Measurements from ENCODE around the gene SLC6A19. TPM values are rescaled to one million over a fixed set of nuclear protein-coding genes. Genes with fewer than 3 reads are reported as not detected.
A peak's percentile ranks its signal among the peaks of the same experiment; 100 is the strongest.

Gene SLC6A19
- total RNA-seq, 2 experiments from 2014 or later = not detected

- intact Hi-C loops (cut with micrococcal nuclease) = loop anchor here (10.0 kb wide), 1 partner anchor 236 kb away; no protein-coding TSS in a partner anchor
- Mint-ChIP-seq H3K27me3 (peaks cover 27% of the 10 kb centered on the region), H3K27ac (no peak overlapping the region)
Observed at GRCh38 chr5:1161108-1161832, 40.1 kb upstream of the SLC6A19 start.

GRCh38 chr5:1161833-1162229 is 39.6 kb upstream of the SLC6A19 start:
- H3K27me3 Mint-ChIP-seq = peaks cover 28% of the 10 kb centered on the region

More at GRCh38 chr5:1161108-1161832, 40.1 kb upstream of the SLC6A19 start:
- ChIA-PET POLR2A (no interaction called here), CTCF (interaction anchor here (3.2 kb wide), 1 partner anchor 484 kb away, joined by 13 read pairs; no protein-coding TSS in a partner anchor)
- no peaks in the 10 kb centered on the region for H3K36me3 Mint-ChIP-seq
- peaks cover 6% of the 10 kb centered on the region for H3K9me3 Mint-ChIP-seq
- no peaks in the 10 kb centered on the region for H3K4me1 Mint-ChIP-seq (ENCODE audit: low read depth)
- H3K4me3 Mint-ChIP-seq = no peak overlapping the region
- DNase-seq = no peak

DNA sequence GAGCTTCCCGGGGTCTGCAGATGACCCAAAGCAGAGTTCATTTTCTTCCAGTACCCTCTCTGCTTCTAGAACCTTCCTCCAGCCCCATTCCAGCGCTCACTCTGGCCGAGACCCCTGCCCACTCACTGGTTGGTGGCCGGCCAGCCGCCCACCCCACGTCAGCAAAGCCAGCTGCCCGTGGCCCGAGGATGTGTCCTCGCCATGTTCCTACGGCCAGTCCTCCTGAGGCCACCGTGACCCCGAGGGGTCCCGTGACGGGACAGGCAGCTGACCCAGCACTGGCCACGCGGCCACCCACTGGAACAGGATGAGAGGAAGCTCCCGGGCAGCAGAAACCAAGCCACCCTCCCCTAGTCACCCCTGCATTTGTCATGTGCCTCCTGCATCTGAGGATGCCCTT is 39.1 kb upstream of the SLC6A19 start:
- CTCF ChIA-PET = interaction anchor here (0.5 to 3.2 kb wide), 3 partner anchors 238 to 483 kb away, joined by 3 to 13 read pairs (median 3); no protein-coding TSS in a partner anchor
- Mint-ChIP-seq H3K9me3 (peaks cover 4% of the 10 kb centered on the region), H3K27me3 (peaks cover 24% of the 10 kb centered on the region), H3K4me3 (no peak overlapping the region), H3K4me1 (ENCODE audit: low read depth) (no peaks in the 10 kb centered on the region), H3K36me3 (no peaks in the 10 kb centered on the region), H3K27ac (no peak overlapping the region)
- intact Hi-C loops (cut with micrococcal nuclease) = loop anchor here (10.0 kb wide), 1 partner anchor 237 kb away; no protein-coding TSS in a partner anchor
- no peak for DNase-seq
- POLR2A ChIA-PET = no interaction called here

More at GRCh38 chr5:1161833-1162229, 39.6 kb upstream of the SLC6A19 start:
- no peak overlapping the region for H3K4me3 Mint-ChIP-seq
- intact Hi-C loops (cut with micrococcal nuclease) = loop anchor here (10.0 kb wide), 1 partner anchor 237 kb away; no protein-coding TSS in a partner anchor
- CTCF ChIA-PET = interaction anchor here (0.5 to 3.2 kb wide), 3 partner anchors 238 to 483 kb away, joined by 3 to 13 read pairs (median 3); no protein-coding TSS in a partner anchor
- H3K4me1 Mint-ChIP-seq (ENCODE audit: low read depth) = no peaks in the 10 kb centered on the region
- no peaks in the 10 kb centered on the region for H3K36me3 Mint-ChIP-seq
- DNase-seq = no peak
- peaks cover 6% of the 10 kb centered on the region for H3K9me3 Mint-ChIP-seq
- POLR2A ChIA-PET = no interaction called here
- H3K27ac Mint-ChIP-seq = no peak overlapping the region

- no peak for DNase-seq
- H3K9me3 Mint-ChIP-seq = no peaks in the 10 kb centered on the region
- CTCF ChIA-PET = interaction anchor here (1.1 to 3.2 kb wide), 2 partner anchors 239 to 482 kb away, joined by 3 to 13 read pairs; no protein-coding TSS in a partner anchor
- H3K4me3 Mint-ChIP-seq = no peak overlapping the region
- no peak overlapping the region for H3K27ac Mint-ChIP-seq
- H3K27me3 Mint-ChIP-seq = peaks cover 19% of the 10 kb centered on the region
- POLR2A ChIA-PET = no interaction called here
- intact Hi-C loops (cut with micrococcal nuclease) = loop anchor here (10.0 kb wide), 1 partner anchor 238 kb away; no protein-coding TSS in a partner anchor
- no peaks in the 10 kb centered on the region for H3K4me1 Mint-ChIP-seq (ENCODE audit: low read depth)
- H3K36me3 Mint-ChIP-seq = no peaks in the 10 kb centered on the region
Observed at GRCh38 chr5:1162751-1163150, 38.6 kb upstream of the SLC6A19 start.

- peaks cover 18% of the 10 kb centered on the region for H3K27me3 Mint-ChIP-seq
- no peak overlapping the region for H3K4me3 Mint-ChIP-seq
- DNase-seq = no peak
- CTCF ChIA-PET = interaction anchor here (3.2 kb wide), 1 partner anchor 482 kb away, joined by 13 read pairs; no protein-coding TSS in a partner anchor
- H3K9me3 Mint-ChIP-seq = no peaks in the 10 kb centered on the region
- H3K36me3 Mint-ChIP-seq = no peaks in the 10 kb centered on the region
- POLR2A ChIA-PET = no interaction called here
- intact Hi-C loops (cut with micrococcal nuclease) = loop anchor here (10.0 kb wide), 1 partner anchor 239 kb away; no protein-coding TSS in a partner anchor
- no peak overlapping the region for H3K27ac Mint-ChIP-seq
- H3K4me1 Mint-ChIP-seq (ENCODE audit: low read depth) = peaks cover 5% of the 10 kb centered on the region
Observed at GRCh38 chr5:1163366-1163765, 38.0 kb upstream of the SLC6A19 start.

- H3K4me1 Mint-ChIP-seq (ENCODE audit: low read depth) = peaks cover 6% of the 10 kb centered on the region
- H3K36me3 Mint-ChIP-seq = no peaks in the 10 kb centered on the region
- ChIA-PET CTCF (interaction anchor here (3.2 kb wide), 1 partner anchor 481 kb away, joined by 13 read pairs; no protein-coding TSS in a partner anchor), POLR2A (no interaction called here)
- peaks cover 14% of the 10 kb centered on the region for H3K27me3 Mint-ChIP-seq
- H3K9me3 Mint-ChIP-seq = no peaks in the 10 kb centered on the region
- no peak overlapping the region for H3K27ac Mint-ChIP-seq
- intact Hi-C loops (cut with micrococcal nuclease) = loop anchor here (10.0 kb wide), 1 partner anchor 239 kb away; no protein-coding TSS in a partner anchor
- no peak overlapping the region for H3K4me3 Mint-ChIP-seq
- no peak for DNase-seq
Observed at GRCh38 chr5:1163879-1164278, 37.5 kb upstream of the SLC6A19 start.

DNA sequence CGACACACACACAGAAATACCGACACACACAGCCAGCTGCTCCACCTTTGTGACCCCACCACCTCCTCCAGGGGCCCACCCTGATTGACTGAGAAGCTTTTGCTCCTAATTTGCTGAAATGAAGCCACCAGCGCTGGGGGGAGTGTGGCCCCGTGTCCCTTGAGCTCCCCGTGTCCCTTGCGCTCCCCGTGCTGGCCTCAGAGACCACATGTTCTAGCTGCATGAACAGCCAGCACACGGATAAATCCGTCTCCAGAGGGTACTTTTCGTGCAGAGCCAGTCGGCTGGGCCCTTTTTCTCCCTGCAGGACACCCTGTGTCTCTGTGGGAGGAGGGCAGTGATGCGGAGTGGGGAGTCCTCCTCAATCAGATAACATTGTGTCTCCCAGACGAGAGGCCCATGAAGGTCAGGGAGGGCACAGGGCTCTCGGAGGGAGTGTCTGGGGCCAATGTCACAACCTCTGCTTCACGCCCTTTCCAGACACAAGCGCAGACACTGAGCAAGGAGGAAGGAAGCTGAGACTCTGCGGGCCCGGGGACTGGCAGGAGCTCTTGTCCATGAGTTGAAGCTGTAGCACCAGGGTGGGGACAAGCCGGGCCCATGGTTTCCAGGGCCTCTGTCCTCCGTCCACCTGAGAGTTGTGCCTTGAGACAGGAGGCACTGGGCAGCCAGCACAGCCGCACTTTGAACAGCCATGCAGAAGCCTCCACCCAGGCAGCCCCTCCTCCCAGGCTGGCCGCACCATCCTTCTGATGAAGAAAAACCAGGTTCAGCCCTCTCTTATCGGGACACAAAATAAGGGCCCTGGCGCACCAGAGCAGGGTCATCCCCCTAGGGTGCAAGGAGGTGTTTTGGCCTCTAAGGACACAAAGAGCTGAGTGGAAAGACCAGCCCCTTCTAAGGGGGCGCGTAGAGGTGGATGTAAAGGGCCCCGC is 36.4 kb upstream of the SLC6A19 start:
- no peak overlapping the region for H3K4me3 Mint-ChIP-seq
- intact Hi-C loops (cut with micrococcal nuclease) = loop anchor here (5.0 to 10.0 kb wide), 2 partner anchors 240 to 302 kb away; no protein-coding TSS in a partner anchor
- DNase-seq = no peak
- no peaks in the 10 kb centered on the region for H3K36me3 Mint-ChIP-seq
- CTCF ChIA-PET = interaction anchor here (0.6 kb wide), 1 partner anchor 241 kb away, joined by 3 read pairs; no protein-coding TSS in a partner anchor
- peaks cover 11% of the 10 kb centered on the region for H3K27me3 Mint-ChIP-seq
- peaks cover 6% of the 10 kb centered on the region for H3K4me1 Mint-ChIP-seq (ENCODE audit: low read depth)
- no peak overlapping the region for H3K27ac Mint-ChIP-seq
- H3K9me3 Mint-ChIP-seq = no peaks in the 10 kb centered on the region
- POLR2A ChIA-PET = no interaction called here

- Mint-ChIP-seq H3K9me3 (no peaks in the 10 kb centered on the region), H3K4me1 (ENCODE audit: low read depth) (peaks cover 6% of the 10 kb centered on the region), H3K4me3 (no peak overlapping the region), H3K36me3 (no peaks in the 10 kb centered on the region), H3K27ac (peak overlapping the region; percentile 23), H3K27me3 (peaks cover 11% of the 10 kb centered on the region)
- POLR2A ChIA-PET = no interaction called here
- CTCF ChIA-PET = no interaction called here
- intact Hi-C loops (cut with micrococcal nuclease) = loop anchor here (5.0 to 10.0 kb wide), 2 partner anchors 241 to 301 kb away; no protein-coding TSS in a partner anchor
- DNase-seq = no peak
Observed at GRCh38 chr5:1165864-1166263, 35.5 kb upstream of the SLC6A19 start.

- ChIA-PET POLR2A (no interaction called here), CTCF (no interaction called here)
- H3K27ac Mint-ChIP-seq = no peak overlapping the region
- H3K4me1 Mint-ChIP-seq (ENCODE audit: low read depth) = peaks cover 8% of the 10 kb centered on the region
- H3K4me3 Mint-ChIP-seq = no peak overlapping the region
- H3K27me3 Mint-ChIP-seq = peaks cover 11% of the 10 kb centered on the region
- intact Hi-C loops (cut with micrococcal nuclease) = loop anchor here (5.0 to 10.0 kb wide), 2 partner anchors 242 to 301 kb away; no protein-coding TSS in a partner anchor
- H3K36me3 Mint-ChIP-seq = no peaks in the 10 kb centered on the region
- no peak for DNase-seq
- H3K9me3 Mint-ChIP-seq = no peaks in the 10 kb centered on the region
Observed at GRCh38 chr5:1166370-1166769, 35.0 kb upstream of the SLC6A19 start.

GRCh38 chr5:1167361-1167727 is 34.1 kb upstream of the SLC6A19 start:
- DNase-seq = no peak
- H3K4me1 Mint-ChIP-seq (ENCODE audit: low read depth) = peaks cover 8% of the 10 kb centered on the region
- no peak overlapping the region for H3K4me3 Mint-ChIP-seq
- H3K36me3 Mint-ChIP-seq = no peaks in the 10 kb centered on the region
- peaks cover 11% of the 10 kb centered on the region for H3K27me3 Mint-ChIP-seq
- no peak overlapping the region for H3K27ac Mint-ChIP-seq
- no peaks in the 10 kb centered on the region for H3K9me3 Mint-ChIP-seq
- ChIA-PET CTCF (interaction anchor here (0.8 to 4.0 kb wide), 6 partner anchors 16 to 478 kb away, joined by 3 to 35 read pairs (median 4); no protein-coding TSS in a partner anchor), POLR2A (interaction anchor here (0.6 kb wide), 1 partner anchor 13 kb away, joined by 3 read pairs; no protein-coding TSS in a partner anchor)
- intact Hi-C loops (cut with micrococcal nuclease) = loop anchor here (5.0 to 10.0 kb wide), 2 partner anchors 243 to 300 kb away; no protein-coding TSS in a partner anchor

Data from activated CD4-positive, alpha-beta memory T cell treated with anti-CD3 and anti-CD28 coated beads for 36 hours (primary cell).